Amygdala (tissue), 56 donors: ENCODE results near the gene KCNC3.

Source experiments
- DNase-seq, 56 donors: peaks; one replicate each; lab custom pipeline; 2025; lab: John Stamatoyannopoulos, UW

KCNC3 gene

GRCh38 chr19:50314724-50315708 lies 14.2 kb downstream of the KCNC3 start:
- no peak for DNase-seq

GRCh38 chr19:50313812-50314536 lies 15.2 kb downstream of the KCNC3 start:
- DNase-seq, result no peak

GRCh38 chr19:50312967-50313811 lies 16.0 kb downstream of the KCNC3 start:
- DNase-seq, result no peak

- peak in 9 of 56 donors; percentile 9 to 30 (median 22) for DNase-seq
These were observed 17.2 kb downstream of the KCNC3 start for GRCh38 chr19:50311723-50312635.

- no peak for DNase-seq
These were observed 18.3 kb downstream of the KCNC3 start for GRCh38 chr19:50310759-50311465.

- DNase-seq, result no peak
These were observed 19.6 kb downstream of the KCNC3 start for GRCh38 chr19:50309396-50310125.

- DNase-seq, result no peak
These were observed 20.2 kb downstream of the KCNC3 start for GRCh38 chr19:50308991-50309390.

- no peak for DNase-seq
These were observed 25.6 kb downstream of the KCNC3 start for GRCh38 chr19:50303558-50303957.

- DNase-seq, result no peak
These were observed 27.6 kb downstream of the KCNC3 start for GRCh38 chr19:50301607-50301971.

- DNase-seq, result peak in 1 of 56 donors; percentile 18
These were observed 28.2 kb downstream of the KCNC3 start for GRCh38 chr19:50300814-50301606.

GRCh38 chr19:50300051-50300450 lies 29.1 kb downstream of the KCNC3 start:
- DNase-seq, result no peak

- no peak for DNase-seq
These were observed 35.7 kb downstream of the KCNC3 start for GRCh38 chr19:50293263-50294004.

- peak in 1 of 56 donors; percentile 23 for DNase-seq
These were observed 36.9 kb downstream of the KCNC3 start for GRCh38 chr19:50292216-50292827.

GRCh38 chr19:50290775-50291174 lies 38.4 kb downstream of the KCNC3 start:
- DNase-seq, result no peak

GRCh38 chr19:50290011-50290410 lies 39.2 kb downstream of the KCNC3 start:
- no peak for DNase-seq

- DNase-seq, result no peak
These were observed 40.2 kb downstream of the KCNC3 start for GRCh38 chr19:50288954-50289353.
